Stimulated activated CD4-positive, alpha-beta T cell treated with anti-CD3 and anti-CD28 coated beads, Interleukin-1b, Interleukin-23, amount 100 ng/mL, for 48 hours (primary cell): ENCODE results near the gene RRP1B.

Source experiments
- DNase-seq: peaks from one replicate; pipeline ENCODE4 v3.0.0-alpha.2; 2020

The RRP1B gene

GRCh38 chr21:43727519-43728153 lies 68.3 kb downstream of the RRP1B start:
- DNase-seq: no peak

GRCh38 chr21:43728154-43728466 lies 68.8 kb downstream of the RRP1B start:
- no peak for DNase-seq

- DNase-seq: peak; percentile 84
These were observed 69.4 kb downstream of the RRP1B start for GRCh38 chr21:43728467-43729390.

- no peak for DNase-seq
These were observed 72.1 kb downstream of the RRP1B start for GRCh38 chr21:43731476-43731875.

- DNase-seq: no peak
These were observed 72.7 kb downstream of the RRP1B start for GRCh38 chr21:43731891-43732711.

GRCh38 chr21:43733060-43733459 lies 73.7 kb downstream of the RRP1B start:
- no peak for DNase-seq

- DNase-seq: no peak
These were observed 74.2 kb downstream of the RRP1B start for GRCh38 chr21:43733529-43734071.

- peak; percentile 36 for DNase-seq
These were observed 75.0 kb downstream of the RRP1B start for GRCh38 chr21:43734131-43734927.

- DNase-seq: no peak
These were observed 75.5 kb downstream of the RRP1B start for GRCh38 chr21:43734928-43735229.

GRCh38 chr21:43735236-43736091 lies 76.1 kb downstream of the RRP1B start:
- DNase-seq: no peak

GRCh38 chr21:43736224-43736883 lies 77.0 kb downstream of the RRP1B start:
- no peak for DNase-seq

- no peak for DNase-seq
These were observed 78.0 kb downstream of the RRP1B start for GRCh38 chr21:43737158-43737950.

GRCh38 chr21:43739621-43740435 lies 80.5 kb downstream of the RRP1B start:
- no peak for DNase-seq

GRCh38 chr21:43740497-43741156 lies 81.3 kb downstream of the RRP1B start:
- DNase-seq: no peak

- no peak for DNase-seq
These were observed 82.2 kb downstream of the RRP1B start for GRCh38 chr21:43741423-43742096.

- no peak for DNase-seq
These were observed 84.6 kb downstream of the RRP1B start for GRCh38 chr21:43743947-43744346.

- DNase-seq: no peak
These were observed 85.4 kb downstream of the RRP1B start for GRCh38 chr21:43744725-43745124.
